HG03108 (cell line): Measurements from ENCODE around the gene MYEOV.

Experiments used
- ATAC-seq: cut with Tn5 transposase; IDR thresholded peaks from one replicate; pipeline ENCODE4 v1.9.1; 2021; ENCODE audit warnings: moderate library complexity; ENCODE audit not compliant: unreplicated experiment

The MYEOV gene

DNA sequence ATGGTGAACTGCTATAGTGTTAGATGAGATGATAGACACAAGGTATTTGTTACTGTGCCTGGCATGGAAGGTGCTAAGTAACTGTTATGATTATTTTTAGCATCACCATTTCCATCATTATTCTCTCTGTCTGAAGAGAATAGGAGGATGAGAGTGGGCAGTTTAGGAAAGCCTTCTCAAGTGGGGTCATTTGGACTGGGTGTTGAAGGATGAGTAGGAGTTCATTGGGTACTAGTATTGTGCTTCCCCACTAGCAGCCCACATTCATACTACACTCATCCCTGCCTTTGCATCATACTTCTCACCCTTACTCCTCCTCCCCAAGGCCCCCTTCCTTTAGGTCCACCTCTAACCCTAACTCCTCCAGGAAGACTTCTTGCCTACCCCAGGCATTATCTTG, 20.6 kb downstream of the MYEOV start:
- ATAC-seq, result no peak

DNA sequence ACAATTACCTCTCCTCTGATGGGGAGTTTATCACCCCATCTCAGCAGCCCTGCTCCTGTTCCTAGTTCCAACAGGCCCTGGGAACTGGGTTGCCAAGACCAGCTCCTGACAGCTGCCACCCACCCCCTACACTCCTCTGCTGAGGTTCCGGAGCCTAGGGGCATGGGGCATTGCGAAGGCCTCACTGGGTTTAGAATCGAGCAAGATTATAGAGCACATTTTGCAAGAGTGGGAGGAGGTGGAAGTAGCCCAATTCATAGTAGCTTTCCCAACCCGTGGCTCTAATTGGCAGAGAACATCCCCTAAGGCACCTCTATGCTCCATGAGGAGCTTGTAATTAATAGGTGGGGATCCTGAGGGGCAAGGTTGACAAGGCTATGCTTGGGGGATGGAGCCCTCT, 23.0 kb downstream of the MYEOV start:
- ATAC-seq, result no peak

DNA sequence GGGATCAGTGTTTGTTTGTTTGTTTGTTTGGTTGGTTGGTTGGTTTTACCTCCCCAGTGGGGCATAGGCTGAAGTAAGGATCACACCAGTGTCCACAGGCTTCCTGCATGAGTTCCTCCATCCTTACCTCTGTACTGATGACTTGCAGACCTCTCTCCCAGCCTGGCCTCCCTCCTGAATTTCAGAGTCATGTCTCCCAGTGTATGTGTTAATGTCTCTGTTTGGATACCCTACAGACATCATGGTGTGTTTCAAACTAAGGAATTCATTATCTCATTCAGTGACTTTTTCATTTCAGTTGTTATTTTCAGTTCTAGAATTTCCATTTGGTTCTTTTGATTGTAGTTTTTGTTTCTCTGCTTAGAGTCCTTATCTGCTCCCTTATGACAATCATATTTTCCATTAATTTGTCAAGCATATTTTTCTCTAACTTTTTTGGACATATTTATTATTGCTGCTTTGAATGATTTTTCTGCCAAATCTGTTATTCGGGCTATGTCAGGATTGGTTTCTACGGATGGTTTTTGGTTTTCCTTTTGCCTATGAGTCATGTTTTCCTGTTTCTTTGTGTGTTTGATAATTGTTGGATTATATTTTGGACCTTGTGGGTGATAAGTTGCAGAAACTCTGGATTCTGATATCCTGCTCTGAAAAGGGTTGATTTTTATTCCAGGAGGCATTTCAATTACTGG, 23.6 kb downstream of the MYEOV start:
- ATAC-seq, result no peak

- ATAC-seq, result no peak
Measured at GRCh38 chr11:69318093-69318420, 24.1 kb downstream of the MYEOV start.

DNA sequence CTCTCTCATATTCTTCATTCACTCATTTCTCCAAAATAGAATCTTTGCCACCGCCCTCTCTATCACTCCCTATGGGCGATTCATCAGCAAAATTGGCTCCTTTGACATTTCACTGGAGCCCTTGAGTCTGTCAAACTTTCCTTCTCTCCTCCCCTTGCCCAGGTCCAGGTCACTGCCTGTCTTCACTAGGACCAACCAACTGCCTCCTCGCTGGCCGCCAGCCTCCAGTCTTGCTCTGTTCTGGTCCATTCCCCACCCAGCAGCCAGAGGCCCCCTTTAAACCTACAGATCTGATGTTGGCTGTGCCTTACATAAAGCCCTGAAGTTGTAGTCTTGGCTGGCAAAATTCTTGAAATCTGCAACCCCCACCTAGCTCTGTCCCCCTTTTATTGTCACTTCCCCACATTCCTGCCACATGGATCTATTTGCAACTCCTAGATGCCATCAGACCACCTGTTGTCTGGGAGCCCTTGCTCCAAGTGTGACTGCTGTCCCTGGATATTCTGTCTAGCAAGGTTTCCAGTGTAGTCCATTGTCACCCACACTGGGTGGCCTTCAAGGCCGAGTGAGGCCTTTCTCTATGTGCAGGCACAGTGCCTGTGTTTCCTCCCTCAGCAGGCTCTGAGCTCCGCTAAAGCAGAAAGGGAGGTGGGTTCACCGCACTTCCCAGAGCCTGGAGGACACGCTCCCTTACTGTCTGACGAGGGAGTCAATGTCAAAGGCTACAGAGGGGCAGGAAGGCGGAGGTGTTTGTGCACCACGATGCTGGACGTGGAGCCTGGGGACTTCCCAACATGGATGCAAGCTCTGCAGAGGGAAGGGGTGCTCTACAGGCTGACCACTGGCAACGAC, 25.5 kb downstream of the MYEOV start:
- no peak for ATAC-seq

- ATAC-seq, result no peak
Measured at GRCh38 chr11:69320326-69320725, 26.4 kb downstream of the MYEOV start.

- ATAC-seq, result no peak
Measured at GRCh38 chr11:69320756-69321741, 27.1 kb downstream of the MYEOV start.

- ATAC-seq, result no peak
Measured at GRCh38 chr11:69321877-69322361, 28.0 kb downstream of the MYEOV start.

DNA sequence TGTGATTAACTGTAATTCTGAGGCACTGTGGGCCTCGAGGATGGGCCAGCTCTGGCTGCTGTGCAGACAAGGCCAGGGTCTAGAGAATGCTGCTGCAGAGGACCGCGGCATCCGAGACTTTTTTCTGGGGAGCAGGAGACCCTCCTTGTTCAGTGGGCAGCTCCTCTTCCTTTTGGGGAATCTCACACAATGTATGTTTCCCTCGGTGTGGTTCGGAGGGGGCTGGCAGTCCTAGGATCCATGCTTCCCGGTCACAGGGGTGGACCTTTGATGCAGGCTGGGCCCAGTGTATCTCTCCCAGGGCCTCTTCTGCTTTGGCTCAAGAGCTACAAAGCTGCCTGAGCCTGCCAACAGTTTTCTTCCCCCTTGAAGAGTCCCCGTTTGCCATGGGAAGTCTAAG, 31.5 kb downstream of the MYEOV start:
- ATAC-seq, result no peak

GRCh38 chr11:69326622-69327219, 32.8 kb downstream of the MYEOV start:
- no peak for ATAC-seq

DNA sequence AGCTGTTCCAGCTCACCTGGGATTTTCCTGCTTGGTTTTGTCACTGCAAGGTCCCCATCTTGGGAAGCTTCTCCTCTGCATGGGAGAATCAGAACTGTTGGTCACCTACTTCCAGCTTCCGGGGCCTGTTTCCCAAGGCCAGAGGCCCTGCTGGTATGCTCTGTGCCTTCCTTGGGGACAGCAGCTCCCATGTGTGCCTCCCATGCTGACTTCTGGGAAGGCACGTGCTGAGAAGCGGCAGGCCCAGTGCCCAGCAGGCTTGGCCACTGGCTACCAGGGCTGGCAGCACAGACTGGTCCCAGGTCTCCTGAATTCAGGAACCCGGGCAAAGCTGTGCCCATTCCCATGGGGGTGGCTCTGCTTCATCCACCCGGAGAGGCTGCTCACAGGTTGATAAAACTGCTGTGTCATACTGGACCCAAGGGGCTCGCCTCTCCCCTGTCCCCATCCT, 33.8 kb downstream of the MYEOV start:
- no peak for ATAC-seq

DNA sequence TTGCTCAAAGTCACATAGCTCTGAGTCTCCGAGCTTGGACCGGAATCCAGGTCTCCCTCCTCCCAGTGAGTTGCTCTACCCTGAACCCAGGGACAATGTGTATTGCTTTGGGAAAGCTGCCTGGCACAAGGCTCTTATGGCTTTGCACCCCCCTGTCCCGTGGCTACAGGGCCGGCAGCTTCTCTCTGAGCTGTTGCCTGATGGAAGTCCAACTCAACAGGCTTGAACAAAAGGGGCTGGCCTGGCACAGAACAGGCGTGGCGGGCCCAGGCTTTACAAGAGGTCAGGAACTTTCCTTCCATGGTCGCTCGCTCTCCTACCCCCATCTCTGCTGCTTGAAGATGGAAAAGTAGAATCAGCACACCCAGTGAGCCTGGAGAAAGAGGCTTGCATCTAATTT, 34.3 kb downstream of the MYEOV start:
- ATAC-seq, result no peak

DNA sequence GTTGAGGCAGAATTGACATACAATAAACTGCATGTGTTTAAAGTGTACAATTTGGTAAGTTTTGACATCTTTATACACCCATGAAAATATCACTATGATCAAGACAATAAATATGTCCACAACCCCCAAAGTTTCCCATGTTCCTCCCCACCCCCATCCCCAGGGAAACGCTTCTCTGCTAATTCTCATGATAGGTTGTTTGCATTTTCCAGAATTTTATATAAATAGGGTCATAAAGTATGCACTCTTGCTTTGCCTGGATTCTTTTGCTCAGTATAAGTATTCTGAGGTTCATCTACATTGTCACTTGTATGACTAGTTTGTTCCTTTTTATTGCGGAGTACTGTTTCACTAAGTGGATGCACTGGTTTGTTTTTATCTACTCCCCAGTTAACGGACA, 35.6 kb downstream of the MYEOV start:
- ATAC-seq, result no peak

- ATAC-seq, result no peak
Measured at GRCh38 chr11:69330330-69330729, 36.4 kb downstream of the MYEOV start.

GRCh38 chr11:69333149-69333710, 39.3 kb downstream of the MYEOV start:
- no peak for ATAC-seq

DNA sequence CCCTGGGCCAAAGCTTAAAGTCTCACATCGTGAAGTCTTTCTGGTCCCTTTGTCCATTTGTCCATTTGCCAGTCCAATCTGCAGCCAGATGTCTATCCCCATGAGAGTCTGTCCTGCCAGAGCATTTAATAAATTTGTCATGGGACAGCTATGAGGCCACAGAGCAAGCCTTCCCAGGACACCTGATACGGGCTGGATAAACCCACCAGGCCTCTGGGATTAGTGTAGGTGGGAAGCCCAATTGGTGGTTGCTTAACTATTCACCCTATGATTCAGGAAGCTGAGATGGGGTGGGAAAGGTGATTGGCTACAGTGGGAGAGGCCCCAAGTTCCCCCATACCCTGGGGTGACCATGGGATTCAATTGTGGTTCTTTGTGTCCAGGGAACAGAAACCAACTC, 39.9 kb downstream of the MYEOV start:
- no peak for ATAC-seq

DNA sequence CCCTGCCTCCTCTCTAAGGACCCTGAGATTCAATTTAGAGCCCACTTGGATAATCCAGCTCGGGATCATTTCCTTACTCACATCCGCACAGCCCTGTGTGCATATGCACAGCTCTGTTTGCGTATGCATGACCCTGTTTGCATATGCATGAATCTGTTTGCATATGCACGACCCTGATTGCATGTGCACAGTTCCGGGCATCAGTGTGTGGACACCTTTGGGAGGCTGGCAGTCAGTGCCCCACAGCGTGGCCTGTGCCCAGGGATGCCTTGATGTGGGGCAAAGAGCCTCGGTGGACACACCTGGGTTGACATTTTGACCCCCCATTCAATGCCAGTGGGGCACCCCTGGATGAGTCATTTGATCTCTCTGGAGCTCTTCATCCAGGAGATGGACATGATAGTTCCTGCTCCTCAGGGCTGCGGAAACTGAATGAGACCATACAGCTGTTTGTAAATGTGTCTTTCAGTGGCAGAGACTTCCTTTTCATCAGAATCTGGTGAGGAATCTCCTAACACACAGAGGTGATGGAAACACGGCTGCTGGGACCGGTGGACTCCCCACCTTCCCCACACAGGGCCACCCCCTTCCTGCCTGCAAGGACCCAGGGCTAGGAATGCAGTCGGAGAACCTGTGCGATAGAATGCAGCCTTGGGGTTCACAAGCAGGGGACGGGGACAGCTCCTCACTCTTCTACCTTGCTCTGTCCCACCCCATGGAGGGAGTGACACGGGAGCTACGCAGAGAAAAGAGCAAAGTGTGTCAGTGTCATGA, 41.2 kb downstream of the MYEOV start:
- ATAC-seq, result no peak

- no peak for ATAC-seq
Measured at GRCh38 chr11:69335781-69336405, 41.9 kb downstream of the MYEOV start.

GRCh38 chr11:69337211-69337721, 43.3 kb downstream of the MYEOV start:
- peak; percentile 52 for ATAC-seq
